Stimulated activated CD4-positive, alpha-beta T cell treated with anti-CD3 and anti-CD28 coated beads, Interleukin-12 subunit alpha, Interleukin-12 subunit beta, amount 100 ng/mL, for 4 hours (primary cell): ENCODE results near the gene TYSND1.
"Not testable (repeated sequence)": the region's sequence is repeated elsewhere in the genome, so short reads cannot be mapped to it uniquely, and the experiment has no call there.

Experiments
- DNase-seq: peaks from one replicate; pipeline ENCODE4 v3.0.0-alpha.2; 2020

The TYSND1 gene

GRCh38 chr10:70131560-70131937, 15.0 kb downstream of the TYSND1 start:
- no peak for DNase-seq

DNA sequence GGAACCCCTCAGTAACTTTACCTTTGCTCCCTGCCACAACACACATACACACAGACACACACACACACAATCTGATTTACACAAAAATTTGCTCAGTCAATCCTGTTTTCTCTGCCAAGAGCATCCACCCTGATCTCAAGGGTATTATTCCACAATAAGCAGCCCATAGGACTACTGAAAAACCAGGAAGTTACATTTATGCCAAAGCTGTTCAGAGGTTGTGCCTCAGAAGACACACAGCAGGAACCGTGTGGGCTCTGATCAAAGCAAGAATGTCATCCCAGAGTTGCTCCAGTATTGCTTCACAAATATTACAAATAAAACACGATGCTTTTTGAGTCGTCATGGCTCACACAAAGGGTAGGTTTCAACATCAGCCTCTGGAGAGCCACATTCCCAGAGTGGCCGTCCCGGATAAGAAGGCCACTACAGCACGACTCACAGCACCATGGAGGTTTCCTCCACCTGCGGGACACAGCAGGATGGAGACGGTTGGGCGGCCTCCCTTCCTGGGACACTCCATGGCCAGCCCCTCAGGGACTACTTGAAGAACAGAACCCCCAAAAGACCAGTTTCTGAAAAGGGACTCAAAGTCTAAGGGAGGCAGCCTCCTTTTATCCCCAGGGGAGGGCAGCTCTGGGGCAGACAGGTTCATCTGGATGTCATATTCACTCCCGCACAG, 15.5 kb downstream of the TYSND1 start:
- no peak for DNase-seq

- no peak for DNase-seq
These were observed 19.7 kb downstream of the TYSND1 start for GRCh38 chr10:70126700-70127395.

DNA sequence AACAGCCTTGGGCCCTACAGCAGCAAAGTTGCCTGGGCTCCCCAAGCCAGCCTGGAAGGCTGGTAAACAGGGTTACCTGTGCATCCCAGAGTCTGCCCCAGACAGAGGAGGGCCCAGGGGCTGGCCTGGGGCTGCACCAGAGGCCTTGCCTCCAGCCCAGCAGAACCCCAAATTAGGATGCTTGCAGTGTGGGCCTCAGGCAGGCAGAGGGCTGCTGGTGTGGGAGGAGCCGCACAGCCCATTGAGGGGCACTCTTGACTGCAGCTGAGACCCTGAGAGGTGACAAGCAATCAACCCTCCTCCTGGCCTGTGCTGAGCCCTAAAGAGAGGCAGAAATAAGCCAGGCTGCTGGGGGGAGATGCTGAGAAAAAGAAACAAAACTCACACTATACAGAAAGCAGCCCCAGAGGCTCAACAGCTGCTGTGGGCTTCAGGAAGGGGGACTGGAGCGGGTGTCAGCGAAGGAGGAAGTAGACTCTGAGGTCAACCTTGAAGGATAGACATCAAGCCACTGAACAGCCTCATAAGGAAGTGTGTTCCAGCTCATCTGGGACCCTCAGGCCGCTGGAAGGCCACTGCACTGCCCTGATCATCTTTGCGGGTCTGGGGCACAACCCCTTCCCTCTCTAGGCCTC, 20.5 kb downstream of the TYSND1 start:
- DNase-seq, result no peak

DNA sequence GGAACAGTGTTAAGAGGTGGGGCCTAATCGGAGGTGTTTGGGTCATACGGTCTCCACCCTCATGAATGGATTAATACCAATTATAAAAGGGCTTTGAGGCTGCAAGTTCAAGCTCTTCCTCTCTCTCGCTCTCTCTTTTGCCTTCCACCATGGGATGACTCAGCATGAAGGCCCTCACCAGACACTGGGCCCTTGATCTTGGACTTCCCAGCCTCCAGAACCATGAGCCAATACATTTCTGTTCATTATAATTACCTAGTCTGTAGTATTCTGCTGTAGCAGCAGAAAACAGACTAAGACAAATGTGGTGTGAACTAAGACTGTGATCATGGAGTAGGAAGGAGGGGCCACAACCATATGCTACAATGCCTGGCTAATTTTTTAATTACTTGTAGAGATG, 21.6 kb downstream of the TYSND1 start:
- DNase-seq, result no peak

DNA sequence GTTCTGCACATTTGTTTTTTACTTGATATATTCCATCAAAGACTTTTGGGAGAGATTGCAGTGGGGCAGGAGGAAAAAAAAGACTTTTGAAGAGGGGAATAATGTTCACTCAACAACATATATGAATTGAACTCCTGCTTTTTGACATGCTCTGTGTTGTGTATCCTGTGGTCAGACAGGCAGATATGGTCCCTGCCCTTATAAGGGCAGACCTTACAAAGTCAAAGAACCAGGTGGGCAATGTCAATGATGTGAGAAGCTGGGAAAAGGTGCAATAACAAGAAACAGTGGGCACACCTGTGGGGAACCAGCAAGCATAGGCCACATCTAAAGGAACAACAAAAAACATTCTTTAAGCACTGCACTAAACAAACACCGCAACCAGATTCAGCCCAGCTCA, 22.1 kb downstream of the TYSND1 start:
- no peak for DNase-seq

DNA sequence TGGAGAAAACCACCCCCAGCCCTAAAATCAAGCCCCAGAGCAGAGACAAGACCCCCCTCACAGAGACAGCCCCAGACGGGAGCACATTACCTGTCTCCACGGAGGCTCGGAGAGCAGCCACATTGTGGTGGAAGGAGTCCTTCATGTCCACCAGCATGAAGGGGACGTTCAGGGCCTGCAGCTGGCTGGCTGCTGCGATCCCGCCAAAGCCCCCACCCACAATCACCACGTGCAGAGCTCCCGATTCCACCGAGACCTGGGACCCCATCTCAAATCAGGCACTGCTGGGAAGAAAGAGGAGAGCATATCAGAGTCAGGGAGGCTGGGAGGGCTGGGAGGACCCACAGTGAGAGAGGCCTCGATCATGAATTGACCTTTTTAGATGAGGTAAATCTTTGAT, 22.7 kb downstream of the TYSND1 start:
- no peak for DNase-seq

GRCh38 chr10:70123166-70123565, 23.3 kb downstream of the TYSND1 start:
- DNase-seq, result not testable (repeated sequence)

DNA sequence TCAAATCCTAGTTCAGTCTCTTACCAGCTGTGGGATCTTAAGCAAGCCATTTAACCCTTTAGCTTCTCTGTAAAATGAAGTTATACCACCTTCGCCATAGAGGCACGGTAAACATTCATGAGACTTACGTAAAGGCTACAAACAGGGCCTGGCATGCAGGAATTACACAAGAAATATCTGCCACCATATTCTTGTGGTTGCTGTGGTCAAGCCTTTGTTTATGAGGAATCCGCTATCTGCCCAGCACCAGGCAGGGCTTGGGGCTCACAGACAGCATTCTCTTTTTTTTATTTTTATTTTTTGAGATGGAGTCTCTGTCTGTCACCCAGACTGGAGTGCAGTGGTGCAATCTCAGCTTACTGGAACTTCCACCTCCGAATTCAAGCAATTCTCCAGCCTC, 23.8 kb downstream of the TYSND1 start:
- DNase-seq, result no peak

GRCh38 chr10:70121281-70121949, 25.1 kb downstream of the TYSND1 start:
- no peak for DNase-seq

DNA sequence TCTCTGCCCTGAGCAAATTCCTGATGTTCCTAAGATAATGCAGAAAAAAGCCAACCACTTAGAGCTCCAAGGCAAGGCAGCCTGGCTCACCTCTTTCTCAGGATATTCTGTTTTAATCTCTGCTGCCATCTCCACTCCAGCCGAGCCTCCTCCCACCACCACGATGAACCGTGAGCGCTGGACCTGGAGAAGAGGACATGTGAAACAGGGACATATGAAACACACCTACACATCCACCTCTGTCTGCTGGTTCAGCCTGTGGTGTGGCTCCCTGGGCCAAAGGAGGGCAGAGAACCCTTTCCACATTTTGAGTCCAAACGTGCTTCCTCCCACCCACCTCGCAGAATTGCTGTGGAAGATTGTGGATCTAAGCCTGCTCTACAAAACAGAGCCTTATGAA, 26.1 kb downstream of the TYSND1 start:
- DNase-seq, result no peak

- no peak for DNase-seq
These were observed 26.9 kb downstream of the TYSND1 start for GRCh38 chr10:70119623-70120022.

- no peak for DNase-seq
These were observed 27.3 kb downstream of the TYSND1 start for GRCh38 chr10:70119197-70119596.

DNA sequence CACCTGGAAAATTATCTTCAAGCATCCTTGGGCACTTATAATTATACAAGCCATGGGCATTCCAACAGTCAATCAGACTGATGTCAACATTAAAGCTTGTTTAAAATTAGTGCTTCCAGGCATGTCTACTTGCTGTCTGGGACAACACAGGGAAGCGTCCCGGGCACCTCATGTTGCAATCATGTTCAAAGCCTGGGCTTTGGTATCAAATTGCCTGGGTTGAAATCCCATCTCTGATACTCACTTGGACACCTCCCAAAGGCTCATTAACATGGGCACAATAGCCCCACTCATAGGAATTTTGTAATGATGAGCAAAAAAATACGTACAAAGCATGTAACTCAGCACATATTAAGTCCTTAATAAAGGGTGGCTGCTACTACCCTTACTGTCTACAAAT, 28.3 kb downstream of the TYSND1 start:
- DNase-seq, result no peak

DNA sequence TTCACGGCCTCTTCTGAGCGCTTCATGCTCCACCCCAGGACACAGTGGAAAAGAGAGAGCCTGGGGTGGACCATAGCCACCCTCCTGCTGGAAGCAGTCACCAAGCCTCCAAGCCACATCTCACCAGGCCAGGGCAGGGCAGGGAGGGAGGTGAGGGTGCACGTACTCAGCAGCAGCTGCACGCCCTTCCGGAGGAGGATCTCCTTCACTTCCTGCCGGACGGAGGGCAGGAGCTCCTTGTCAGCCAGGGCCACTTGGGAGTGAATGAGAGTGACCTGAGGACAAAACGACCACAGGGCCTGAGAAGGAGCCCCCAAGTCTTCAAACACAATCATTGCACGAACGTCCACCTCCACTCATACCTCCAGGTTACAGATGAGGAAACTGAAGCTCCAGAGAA, 28.9 kb downstream of the TYSND1 start:
- DNase-seq, result no peak

- peak; percentile 42 for DNase-seq
These were observed 30.4 kb downstream of the TYSND1 start for GRCh38 chr10:70115948-70116682.

DNA sequence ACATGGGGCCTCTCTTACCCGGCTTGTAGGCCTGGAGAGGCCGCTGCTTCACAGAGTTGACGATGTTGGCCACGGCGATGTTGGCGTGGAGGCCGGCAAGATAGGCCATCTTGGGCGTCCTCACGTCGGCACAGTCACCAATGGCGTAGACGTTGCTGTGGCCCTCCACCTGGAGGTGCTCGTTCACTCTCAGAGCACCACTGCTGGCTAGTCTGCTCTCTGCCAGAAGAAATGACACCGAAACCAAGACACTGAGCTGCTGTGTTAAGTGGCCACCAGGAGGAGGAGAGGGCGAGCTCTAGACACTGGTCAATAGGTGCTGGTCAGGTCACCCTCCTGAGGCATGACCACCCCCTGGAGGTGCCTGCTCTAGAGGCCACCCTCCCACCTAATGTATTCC, 31.6 kb downstream of the TYSND1 start:
- no peak for DNase-seq

GRCh38 chr10:70112071-70112470, 34.4 kb downstream of the TYSND1 start:
- no peak for DNase-seq

DNA sequence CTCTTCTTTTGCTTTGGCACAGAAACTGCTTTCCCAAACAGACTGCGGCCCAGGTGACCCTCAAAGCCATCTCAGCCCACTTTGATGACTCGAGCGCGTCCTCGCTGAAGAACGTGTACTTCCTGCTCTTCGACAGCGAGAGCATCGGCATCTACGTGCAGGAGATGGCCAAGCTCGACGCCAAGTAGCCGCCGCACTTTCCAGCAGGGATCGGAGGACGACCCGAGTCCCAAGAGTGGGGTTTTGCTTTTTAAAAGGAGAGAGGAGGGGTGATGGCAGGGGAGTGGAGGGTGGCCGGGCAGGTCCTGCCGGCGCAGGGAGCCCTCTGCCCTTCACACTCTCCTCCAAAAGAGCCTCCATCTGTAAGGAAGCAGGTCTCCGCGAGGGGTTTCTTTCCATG, 35.0 kb downstream of the TYSND1 start:
- DNase-seq, result no peak

- DNase-seq, result no peak
These were observed 37.3 kb downstream of the TYSND1 start for GRCh38 chr10:70109064-70109729.

- no peak for DNase-seq
These were observed 39.3 kb downstream of the TYSND1 start for GRCh38 chr10:70106958-70107791.

DNA sequence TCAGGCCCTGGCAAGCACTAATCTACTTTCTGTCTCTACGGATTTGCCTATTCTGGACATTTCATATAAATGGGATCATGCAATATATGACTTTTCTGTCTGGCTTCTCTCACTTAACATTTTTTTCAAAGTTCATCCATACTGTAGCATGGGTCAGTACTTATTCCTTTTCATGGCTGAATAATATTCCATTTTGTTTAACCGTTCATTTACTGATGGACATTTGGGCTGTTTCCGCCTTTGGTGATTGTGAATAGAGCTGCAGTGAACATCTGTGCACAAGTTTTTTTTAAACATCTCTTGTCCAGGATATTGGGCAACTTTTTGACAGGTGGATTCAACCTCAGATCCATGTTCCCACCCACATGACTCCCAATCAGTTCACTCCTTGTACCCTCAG, 44.8 kb downstream of the TYSND1 start:
- no peak for DNase-seq
